Upper lobe of left lung (tissue), 6 donors: ENCODE data around the gene C3orf70. TPM values are rescaled to one million over a fixed set of nuclear protein-coding genes. Genes with fewer than 3 reads are reported as not detected.

Experiments used
- ATAC-seq, 2 donors: fragments of 200-7000 bp; cut with Tn5 transposase; one replicate each; pipeline ENCODE4 v1.9.1; 2022; ENCODE audit warnings: mild to moderate bottlenecking in 2 of 2, moderate library complexity in 2 of 2; ENCODE audit not compliant: low FRiP score in 2 of 2
- DNase-seq, 2 donors: peaks; one replicate each; pipeline ENCODE4 v3.0.0-alpha.2; 2019 to 2020
- H3K27ac ChIP-seq, 4 donors: fragments of 200-600 bp; sonication (generic); one replicate each; pipeline ENCODE4 v1.5.1; 2016 to 2019
- H3K27me3 ChIP-seq, 4 donors: fragments of 200-600 bp; sonication (generic); one replicate each; pipeline ENCODE4 v1.5.1; 2017 to 2019
- H3K36me3 ChIP-seq, 4 donors: fragments of 200-600 bp; sonication (generic); one replicate each; pipeline ENCODE4 v1.5.1; 2016 to 2019
- H3K4me1 ChIP-seq, 4 donors: fragments of 200-600 bp; sonication (generic); one replicate each; pipeline ENCODE4 v1.5.1; 2018 to 2019
- H3K4me3 ChIP-seq, 4 donors: fragments of 200-600 bp; sonication (generic); one replicate each; pipeline ENCODE4 v1.5.1; 2017 to 2019; ENCODE audit warnings: mild to moderate bottlenecking in 2 of 4, moderate library complexity in 1 of 4
- H3K9me3 ChIP-seq, 4 donors: fragments of 200-600 bp; sonication (generic); one replicate each; pipeline ENCODE4 v1.5.1; 2018 to 2019
- EP300 ChIP-seq, 4 donors: sonication (generic); formaldehyde crosslinking; IDR thresholded peaks; one replicate each; pipeline ENCODE4 v1.5.1; 2017; ENCODE audit warnings: antibody characterized with exemption in 4 of 4, control low read depth in 2 of 4
- POLR2A ChIP-seq, 4 donors: fragments of 450-650 bp; IDR thresholded peaks; one replicate each; pipeline ENCODE4 v1.5.1; 2016 to 2017; ENCODE audit warnings: antibody characterized with exemption in 4 of 4, mild to moderate bottlenecking in 2 of 4
- POLR2AphosphoS5 ChIP-seq, 2 donors: sonication (generic); formaldehyde crosslinking; IDR thresholded peaks; one replicate each; pipeline ENCODE4 v1.5.1; 2017; ENCODE audit warnings: antibody characterized with exemption in 2 of 2
- WGBS, 2 donors: methylation state at CpG; one replicate each; pipeline ENCODE4 v1.1.5; 2017 to 2018; 5-methylcytosine and 5-hydroxymethylcytosine counted together
- total RNA-seq, 6 donors: library from RNA; depleted of rRNA in 4 of 6; stranded (reverse); fragments of >200 nt in 4 of 6; gene quantifications; one replicate each; pipeline versions ENCODE4 v1.1.0 to v1.2.1, GENCODE V29; 2016 to 2021
- TF ChIP-seq, protein P1 (sequence below), 6 experiments: fragments of 450-650 bp in 4 of 6; fragments of 200-600 bp in 2 of 6; sonication (generic) in 2 of 6; IDR thresholded peaks; one replicate each; pipeline ENCODE4 v1.5.1; 2016 to 2019; ENCODE audit warnings: antibody characterized with exemption in 6 of 6
- donor health status: DM: no; HTN: no; CAD: no; lungs with moderate emphysema.
- donor health status: DM: no; HTN: yes; CAD: no; lungs with severe emphysema.

Gene C3orf70
- total RNA-seq, 6 donors from 2014 or later: 0.67 to 3.9 (median 1.6) TPM

- TF ChIP-seq POLR2AphosphoS5 (IDR thresholded peaks at IDR 0.05) (no peak), POLR2A (IDR thresholded peaks at IDR 0.05) (no peak), EP300 (IDR thresholded peaks at IDR 0.05) (no peak)
- TF ChIP-seq, protein P1, sequence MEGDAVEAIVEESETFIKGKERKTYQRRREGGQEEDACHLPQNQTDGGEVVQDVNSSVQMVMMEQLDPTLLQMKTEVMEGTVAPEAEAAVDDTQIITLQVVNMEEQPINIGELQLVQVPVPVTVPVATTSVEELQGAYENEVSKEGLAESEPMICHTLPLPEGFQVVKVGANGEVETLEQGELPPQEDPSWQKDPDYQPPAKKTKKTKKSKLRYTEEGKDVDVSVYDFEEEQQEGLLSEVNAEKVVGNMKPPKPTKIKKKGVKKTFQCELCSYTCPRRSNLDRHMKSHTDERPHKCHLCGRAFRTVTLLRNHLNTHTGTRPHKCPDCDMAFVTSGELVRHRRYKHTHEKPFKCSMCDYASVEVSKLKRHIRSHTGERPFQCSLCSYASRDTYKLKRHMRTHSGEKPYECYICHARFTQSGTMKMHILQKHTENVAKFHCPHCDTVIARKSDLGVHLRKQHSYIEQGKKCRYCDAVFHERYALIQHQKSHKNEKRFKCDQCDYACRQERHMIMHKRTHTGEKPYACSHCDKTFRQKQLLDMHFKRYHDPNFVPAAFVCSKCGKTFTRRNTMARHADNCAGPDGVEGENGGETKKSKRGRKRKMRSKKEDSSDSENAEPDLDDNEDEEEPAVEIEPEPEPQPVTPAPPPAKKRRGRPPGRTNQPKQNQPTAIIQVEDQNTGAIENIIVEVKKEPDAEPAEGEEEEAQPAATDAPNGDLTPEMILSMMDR (IDR thresholded peaks at IDR 0.05): no peak
- Histone ChIP-seq H3K27ac (no peak overlapping the region), H3K4me1 (peaks cover 0 to 7% (median 5%) of the 10 kb centered on the region in 4 donors), H3K9me3 (peaks cover 0 to 3% (median 0%) of the 10 kb centered on the region in 4 donors), H3K27me3 (no peaks in the 10 kb centered on the region), H3K4me3 (no peak overlapping the region), H3K36me3 (peaks cover 0 to under 1% (median 0%) of the 10 kb centered on the region in 4 donors)
- ATAC-seq (no peak), DNase-seq (no peak)
- WGBS, 2 donors: 94 to 95% methylated on average over 4 of the region's 4 CpGs
Measured at GRCh38 chr3:185041540-185041939, 111.3 kb downstream of the C3orf70 start.

- WGBS, 2 donors: 100% methylated on average over 1 of the region's 1 CpG
- Histone ChIP-seq H3K36me3 (no peaks in the 10 kb centered on the region), H3K4me1 (peaks cover 0 to 7% (median 5%) of the 10 kb centered on the region in 4 donors), H3K4me3 (no peak overlapping the region), H3K27ac (no peak overlapping the region), H3K9me3 (peaks cover 0 to 3% (median 0%) of the 10 kb centered on the region in 4 donors), H3K27me3 (no peaks in the 10 kb centered on the region)
- no peak for ATAC-seq
- DNase-seq: no peak
- TF ChIP-seq, protein P1 (IDR thresholded peaks at IDR 0.05): no peak
- no peak for TF ChIP-seq POLR2A (IDR thresholded peaks at IDR 0.05)
- no peak for TF ChIP-seq EP300 (IDR thresholded peaks at IDR 0.05)
- TF ChIP-seq POLR2AphosphoS5 (IDR thresholded peaks at IDR 0.05): no peak
Measured at GRCh38 chr3:185040425-185040824, 112.4 kb downstream of the C3orf70 start.

GRCh38 chr3:185037801-185038200, 115.1 kb downstream of the C3orf70 start:
- Histone ChIP-seq H3K36me3 (no peaks in the 10 kb centered on the region), H3K4me3 (no peak overlapping the region), H3K27me3 (no peaks in the 10 kb centered on the region), H3K4me1 (no peaks in the 10 kb centered on the region), H3K27ac (no peak overlapping the region), H3K9me3 (peaks cover 0 to 3% (median 0%) of the 10 kb centered on the region in 4 donors)
- WGBS, 2 donors: 96 to 100% methylated on average over 1 of the region's 1 CpG
- TF ChIP-seq EP300 (IDR thresholded peaks at IDR 0.05) (no peak), POLR2A (IDR thresholded peaks at IDR 0.05) (no peak), POLR2AphosphoS5 (IDR thresholded peaks at IDR 0.05) (no peak)
- TF ChIP-seq, protein P1 (IDR thresholded peaks at IDR 0.05): no peak
- ATAC-seq (no peak), DNase-seq (no peak)

DNA sequence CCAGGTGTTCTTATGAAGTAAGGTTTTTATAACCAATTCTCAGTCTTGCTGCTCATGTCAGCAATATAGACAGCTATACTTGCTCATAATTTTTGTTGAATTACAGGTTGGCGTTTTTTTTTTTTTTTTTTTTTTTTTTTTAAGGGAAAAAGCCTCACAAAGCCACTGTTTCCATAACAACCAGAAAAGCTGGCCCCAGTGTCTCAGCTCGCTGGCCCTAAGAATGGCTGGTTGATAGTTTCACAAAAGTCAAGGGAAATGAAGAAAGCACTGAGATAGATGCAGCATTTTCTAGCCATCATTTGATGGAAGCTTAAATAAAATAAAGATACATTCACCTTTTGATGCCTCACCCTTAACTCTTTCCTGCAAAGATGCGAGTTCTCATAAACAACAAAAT, 121.9 kb downstream of the C3orf70 start:
- no peak for TF ChIP-seq EP300 (IDR thresholded peaks at IDR 0.05)
- TF ChIP-seq POLR2AphosphoS5 (IDR thresholded peaks at IDR 0.05): no peak
- TF ChIP-seq, protein P1 (IDR thresholded peaks at IDR 0.05): no peak
- no peak for TF ChIP-seq POLR2A (IDR thresholded peaks at IDR 0.05)
- Histone ChIP-seq H3K4me3 (no peak overlapping the region), H3K27ac (no peak overlapping the region), H3K36me3 (peaks cover 0 to 7% (median 2%) of the 10 kb centered on the region in 4 donors), H3K4me1 (no peaks in the 10 kb centered on the region), H3K27me3 (no peaks in the 10 kb centered on the region), H3K9me3 (no peaks in the 10 kb centered on the region)
- whole genome bisulfite sequencing, 2 donors: 86 to 94% methylated on average over 3 of the region's 3 CpGs
- no peak for DNase-seq
- no peak for ATAC-seq

DNA sequence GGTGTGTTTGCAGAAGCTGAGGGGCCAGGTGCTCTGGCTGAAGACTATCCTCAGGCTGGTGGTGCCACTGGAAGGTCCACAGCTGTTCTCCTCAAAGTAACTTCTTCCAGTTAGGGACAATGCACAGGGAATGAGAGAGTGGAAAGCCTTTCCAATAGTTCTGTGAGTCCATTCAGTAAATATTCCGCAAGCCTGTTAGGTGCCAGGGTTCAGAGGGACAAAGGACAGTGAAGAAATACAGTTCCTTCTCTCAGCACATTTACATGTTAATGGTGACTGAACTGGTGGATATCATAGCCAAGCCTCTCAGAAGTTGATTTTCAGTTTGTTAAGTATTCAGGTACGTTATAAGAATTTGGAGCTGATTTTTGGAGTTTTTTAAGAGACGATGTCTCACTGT, 122.5 kb downstream of the C3orf70 start:
- DNase-seq: no peak
- Histone ChIP-seq H3K4me3 (no peak overlapping the region), H3K36me3 (peaks cover 0 to 7% (median 2%) of the 10 kb centered on the region in 4 donors), H3K4me1 (no peaks in the 10 kb centered on the region), H3K27me3 (no peaks in the 10 kb centered on the region), H3K27ac (no peak overlapping the region), H3K9me3 (no peaks in the 10 kb centered on the region)
- no peak for ATAC-seq
- TF ChIP-seq POLR2AphosphoS5 (IDR thresholded peaks at IDR 0.05) (no peak), EP300 (IDR thresholded peaks at IDR 0.05) (no peak), POLR2A (IDR thresholded peaks at IDR 0.05) (no peak)
- TF ChIP-seq, protein P1 (IDR thresholded peaks at IDR 0.05): no peak
- 97 to 100% methylated on average over 3 of the region's 3 CpGs for WGBS, 2 donors
